Measurements from ENCODE around the gene COMMD7. TPM values are rescaled to one million over a fixed set of nuclear protein-coding genes. Genes with fewer than 3 reads are reported as not detected.

Gene COMMD7
- total and polyA plus RNA-seq, 12 donors: 16.4 to 58.6 (median 40.4) TPM

DNA sequence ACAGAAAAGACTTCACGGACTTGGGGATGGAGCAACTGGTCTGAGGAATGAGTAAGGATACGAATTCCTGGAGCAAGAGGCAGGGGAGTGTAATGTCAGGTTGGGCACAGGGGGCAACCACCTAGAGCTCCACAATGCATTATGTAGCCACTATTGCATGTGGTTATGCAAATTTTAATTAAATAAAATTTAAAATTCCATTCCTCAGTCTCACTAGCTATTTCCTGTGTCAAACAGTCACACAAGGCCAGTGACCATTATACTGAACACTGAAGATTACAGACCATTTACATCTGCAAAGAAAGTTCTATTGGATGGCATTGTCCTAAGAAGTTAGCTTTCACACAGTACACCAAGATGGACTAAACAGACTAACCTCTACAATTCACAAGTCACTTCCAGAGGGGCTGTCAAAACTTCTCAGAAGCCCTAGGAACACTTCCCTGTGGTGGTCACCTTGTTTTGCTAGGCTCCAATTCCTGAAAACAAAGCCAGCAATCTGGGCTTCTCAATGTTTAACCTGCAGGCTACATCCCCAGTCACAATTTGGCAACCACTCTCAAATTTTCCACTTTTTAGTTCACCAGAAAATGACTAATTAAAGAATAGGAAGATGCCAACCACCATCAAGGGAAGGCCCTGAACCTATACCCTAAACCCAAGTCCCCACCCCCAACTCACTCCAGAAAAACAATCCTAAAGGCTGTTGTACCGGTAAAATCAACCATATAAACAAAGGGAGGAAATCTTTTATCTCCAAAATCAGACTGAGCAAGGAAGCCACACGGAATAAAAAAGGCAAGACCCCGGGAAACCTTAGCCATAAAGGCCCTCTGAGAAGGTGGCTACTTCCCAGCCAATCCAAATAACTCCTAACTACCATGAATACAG lies 35.3 kb downstream of the COMMD7 start:
- no peak for DNase-seq
- no peak overlapping the region for H3K4me3 ChIP-seq
- no peaks in the 10 kb centered on the region for H3K9me3 ChIP-seq (replicated peaks in 1 of 3)
- peaks cover 7 to 19% of the 10 kb centered on the region in 2 donors for H3K4me1 ChIP-seq (replicated peaks in 1 of 2)
- peaks cover 0 to 32% of the 10 kb centered on the region in 2 donors for H3K36me3 ChIP-seq (replicated peaks in 1 of 2)
- no peak for TF ChIP-seq POLR2A (IDR thresholded peaks at IDR 0.05)
- TF ChIP-seq, protein P1, sequence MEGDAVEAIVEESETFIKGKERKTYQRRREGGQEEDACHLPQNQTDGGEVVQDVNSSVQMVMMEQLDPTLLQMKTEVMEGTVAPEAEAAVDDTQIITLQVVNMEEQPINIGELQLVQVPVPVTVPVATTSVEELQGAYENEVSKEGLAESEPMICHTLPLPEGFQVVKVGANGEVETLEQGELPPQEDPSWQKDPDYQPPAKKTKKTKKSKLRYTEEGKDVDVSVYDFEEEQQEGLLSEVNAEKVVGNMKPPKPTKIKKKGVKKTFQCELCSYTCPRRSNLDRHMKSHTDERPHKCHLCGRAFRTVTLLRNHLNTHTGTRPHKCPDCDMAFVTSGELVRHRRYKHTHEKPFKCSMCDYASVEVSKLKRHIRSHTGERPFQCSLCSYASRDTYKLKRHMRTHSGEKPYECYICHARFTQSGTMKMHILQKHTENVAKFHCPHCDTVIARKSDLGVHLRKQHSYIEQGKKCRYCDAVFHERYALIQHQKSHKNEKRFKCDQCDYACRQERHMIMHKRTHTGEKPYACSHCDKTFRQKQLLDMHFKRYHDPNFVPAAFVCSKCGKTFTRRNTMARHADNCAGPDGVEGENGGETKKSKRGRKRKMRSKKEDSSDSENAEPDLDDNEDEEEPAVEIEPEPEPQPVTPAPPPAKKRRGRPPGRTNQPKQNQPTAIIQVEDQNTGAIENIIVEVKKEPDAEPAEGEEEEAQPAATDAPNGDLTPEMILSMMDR (IDR thresholded peaks at IDR 0.05): no peak
- no peaks in the 10 kb centered on the region for H3K27me3 ChIP-seq
- 80 to 86% (median 83%) methylated on average over 5 of the region's 5 CpGs for WGBS, 4 donors
- H3K27ac ChIP-seq: peak overlapping the region in 1 of 5 donors; percentile 1
- intact Hi-C loops (cut with DNase I): no loop called here

GRCh38 chr20:32706486-32706885 lies 36.8 kb downstream of the COMMD7 start:
- no peak overlapping the region for H3K4me3 ChIP-seq
- peaks cover 0 to 42% of the 10 kb centered on the region in 2 donors for H3K36me3 ChIP-seq (replicated peaks in 1 of 2)
- 80 to 89% (median 88%) methylated on average over 3 of the region's 3 CpGs for WGBS, 4 donors
- no peak overlapping the region for H3K27ac ChIP-seq
- intact Hi-C loops (cut with DNase I): no loop called here
- TF ChIP-seq POLR2A (IDR thresholded peaks at IDR 0.05): no peak
- TF ChIP-seq, protein P1 (IDR thresholded peaks at IDR 0.05): no peak
- DNase-seq: no peak
- H3K4me1 ChIP-seq (replicated peaks in 1 of 2): peaks cover 7 to 19% of the 10 kb centered on the region in 2 donors
- H3K9me3 ChIP-seq (replicated peaks in 1 of 3): no peaks in the 10 kb centered on the region
- H3K27me3 ChIP-seq: no peaks in the 10 kb centered on the region

DNA sequence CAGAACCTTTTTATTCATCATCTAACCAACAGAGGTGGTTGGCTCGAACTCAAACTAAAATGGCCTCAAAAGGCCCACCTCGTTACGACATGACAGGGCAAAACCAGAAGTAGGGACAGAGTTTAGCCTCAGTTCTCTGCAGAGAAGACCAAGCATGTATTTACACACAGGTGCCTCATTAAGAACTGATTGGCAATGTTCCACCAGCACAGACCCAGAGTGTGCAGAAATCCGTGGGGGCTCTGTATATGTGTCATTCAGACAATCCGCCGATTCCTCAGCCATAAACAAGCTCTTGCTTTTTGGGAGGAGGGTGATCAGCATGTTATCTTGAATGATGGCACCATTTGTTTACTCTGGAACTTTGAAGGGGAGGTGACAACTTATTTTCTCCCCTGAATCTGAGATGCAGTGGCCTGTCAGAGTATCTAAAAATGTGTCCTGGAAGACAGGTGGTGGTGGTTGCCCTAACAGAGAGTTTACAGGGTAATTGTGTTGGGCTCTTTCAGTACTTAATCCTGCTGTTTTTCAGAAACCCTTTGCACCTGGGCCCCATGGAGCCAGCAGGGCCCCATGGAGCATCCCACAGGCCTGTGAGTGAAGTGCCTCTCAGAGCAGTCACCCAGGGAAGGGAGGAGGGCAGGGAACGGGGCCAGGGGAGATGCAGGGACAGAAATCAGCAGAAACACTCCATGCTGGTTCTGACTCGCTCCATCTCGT lies 40.4 kb downstream of the COMMD7 start:
- Histone ChIP-seq H3K36me3 (replicated peaks in 1 of 2) (peaks cover 0 to 42% of the 10 kb centered on the region in 2 donors), H3K27ac (no peak overlapping the region), H3K27me3 (no peaks in the 10 kb centered on the region), H3K9me3 (replicated peaks in 1 of 3) (no peaks in the 10 kb centered on the region), H3K4me1 (replicated peaks in 1 of 2) (peaks cover 0 to under 1% of the 10 kb centered on the region in 2 donors), H3K4me3 (no peak overlapping the region)
- TF ChIP-seq, protein P1 (IDR thresholded peaks at IDR 0.05): no peak
- no peak for TF ChIP-seq POLR2A (IDR thresholded peaks at IDR 0.05)
- intact Hi-C loops (cut with DNase I): no loop called here
- 82 to 85% (median 83%) methylated on average over 9 of the region's 9 CpGs for WGBS, 4 donors
- no peak for DNase-seq

DNA sequence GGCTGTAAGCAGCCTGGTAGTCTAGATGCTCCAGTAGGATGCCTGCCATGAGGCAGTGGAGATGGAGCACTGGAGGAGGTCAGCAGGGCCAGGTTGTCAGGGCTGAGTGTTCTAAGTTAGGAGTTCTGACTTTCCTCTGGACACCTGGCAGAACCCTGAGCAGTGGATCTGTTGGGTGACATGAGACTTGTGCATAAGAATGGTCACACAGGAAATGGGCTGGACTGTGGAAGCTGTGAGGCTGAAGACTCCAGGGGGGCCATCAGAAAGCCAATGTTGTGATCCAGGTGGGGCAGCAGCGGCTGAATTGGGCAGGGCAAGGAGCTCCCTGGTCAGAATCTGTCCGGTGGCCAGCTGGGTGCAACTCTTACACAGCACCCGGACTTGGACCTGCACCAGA lies 45.7 kb downstream of the COMMD7 start:
- H3K9me3 ChIP-seq (replicated peaks in 1 of 3): no peaks in the 10 kb centered on the region
- no peak for DNase-seq
- intact Hi-C loops (cut with DNase I): no loop called here
- no peak overlapping the region for H3K4me3 ChIP-seq
- no peak overlapping the region for H3K27ac ChIP-seq
- 95 to 96% methylated on average over 3 of the region's 3 CpGs; no CpG with 5 or more reads in 2 of the 4 donors for WGBS, 4 donors
- TF ChIP-seq, protein P1 (IDR thresholded peaks at IDR 0.05): no peak
- no peak for TF ChIP-seq POLR2A (IDR thresholded peaks at IDR 0.05)
- H3K4me1 ChIP-seq (replicated peaks in 1 of 2): no peaks in the 10 kb centered on the region
- H3K36me3 ChIP-seq (replicated peaks in 1 of 2): peaks cover 0 to 7% of the 10 kb centered on the region in 2 donors
- no peaks in the 10 kb centered on the region for H3K27me3 ChIP-seq
